OCI-LY7 (cell line): Measurements from ENCODE around the gene KCNQ4.

Source experiments
- CTCF ChIP-seq: fragments of 200-600 bp; sonication (generic); conservative IDR thresholded peaks from 2 replicates; pipeline ENCODE4 v1.5.1; 2014; ENCODE audit warnings: mild to moderate bottlenecking, antibody characterized with exemption, low read length, moderate library complexity, mixed read lengths
- EZH2phosphoT487 ChIP-seq: fragments of 200-600 bp; sonication (generic); IDR thresholded peaks from 2 replicates; pipeline ENCODE4 v1.6.1; 2018; ENCODE audit warnings: low read depth, borderline replicate concordance, mild to moderate bottlenecking, mixed run types, antibody characterized with exemption, low read length, moderate library complexity, mixed read lengths

- TF ChIP-seq EZH2phosphoT487 (no peak), CTCF (no peak)
Measured at GRCh38 chr1:40757084-40757483, 26.5 kb upstream of the KCNQ4 start.
